Measurements from ENCODE around the gene BLTP3B. TPM values are rescaled to one million over a fixed set of nuclear protein-coding genes. Genes with fewer than 3 reads are reported as not detected.

The BLTP3B gene
- total and polyA plus RNA-seq, 2 of the 13 experiments (the other 11 are each of a cell fraction or from before 2014, with no cell fraction given): 15.6 to 24.4 TPM

DNA sequence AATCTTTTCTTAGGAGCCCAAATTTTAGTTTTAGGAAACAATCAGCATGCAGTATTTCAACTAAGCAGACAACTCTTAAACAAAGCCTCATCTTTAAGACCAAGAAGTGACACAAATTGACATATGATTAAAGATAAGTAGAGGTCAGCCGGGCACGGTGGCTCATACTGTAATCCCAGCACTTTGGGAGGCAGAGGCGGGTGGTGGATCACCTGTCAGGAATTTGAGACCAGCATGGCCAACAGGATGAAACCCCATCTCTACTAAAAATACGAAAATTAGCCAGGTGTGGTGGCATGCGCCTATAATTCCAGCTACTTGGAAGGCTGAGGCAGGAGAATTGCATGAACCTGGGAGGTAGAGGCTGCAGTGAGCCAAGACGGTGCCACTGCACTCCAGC lies 35.8 kb downstream of the BLTP3B start:
- Histone ChIP-seq H4K20me1 (ENCODE audit: insufficient read depth, low read length) (no peaks in the 10 kb centered on the region), H3K4me2 (ENCODE audit: low read depth, low read length) (no peak overlapping the region), H3K27me3 (ENCODE audit: control insufficient read depth in 1 of 2, insufficient read depth in 2 of 2, low read length in 2 of 2) (no peaks in the 10 kb centered on the region), H2AFZ (ENCODE audit: low read length) (no peak overlapping the region), H3K27ac (ENCODE audit: extremely low read length, insufficient read depth, low read length) (no peak overlapping the region), H3K9ac (ENCODE audit: insufficient read depth, low read depth, low read length) (no peak overlapping the region), H3K4me3 (replicated peaks in 1 of 3; ENCODE audit: insufficient read depth in 1 of 3, low read depth in 2 of 3, low read length in 3 of 3) (no peak overlapping the region), H3K79me2 (ENCODE audit: insufficient read depth, low read length) (peaks cover 17% of the 10 kb centered on the region), H3K9me3 (ENCODE audit: low read length) (no peaks in the 10 kb centered on the region), H3K36me3 (replicated peaks in 1 of 2; ENCODE audit: control insufficient read depth in 1 of 2, insufficient read depth in 2 of 2, low read length in 2 of 2) (peaks cover 2 to 9% of the 10 kb centered on the region in 2 experiments; a peak in 2 of 5 replicates), H3K4me1 (ENCODE audit: insufficient read depth, low read length) (no peaks in the 10 kb centered on the region)
- intact Hi-C loops (cut with micrococcal nuclease; ENCODE audit: unreplicated experiment) (no loop called here), in situ Hi-C loops (cut with HindIII; ENCODE audit: extremely low pct_ligation_motif_present, low pct_unique_long_range_greater_than_20kb) (no loop called here)
- DNase-seq (ENCODE audit: low spot score) (no peak), ATAC-seq (no peak), FAIRE-seq (no peak)
- POLR2A ChIA-PET: no interaction called here
- 96% methylated on average over 6 of the region's 6 CpGs for WGBS (ENCODE audit: low lambda C conversion rate)
- TF ChIP-seq ZSCAN21 (CRISPR knock-in tag; IDR thresholded peaks at IDR 0.05; ENCODE audit: borderline replicate concordance): no peak
- TF ChIP-seq SSRP1 (CRISPR knock-in tag; IDR thresholded peaks at IDR 0.05): no peak
- no peak for TF ChIP-seq ZBTB8A (CRISPR knock-in tag; IDR thresholded peaks at IDR 0.05; ENCODE audit: borderline replicate concordance, low read depth)
- TF ChIP-seq, protein P1, sequence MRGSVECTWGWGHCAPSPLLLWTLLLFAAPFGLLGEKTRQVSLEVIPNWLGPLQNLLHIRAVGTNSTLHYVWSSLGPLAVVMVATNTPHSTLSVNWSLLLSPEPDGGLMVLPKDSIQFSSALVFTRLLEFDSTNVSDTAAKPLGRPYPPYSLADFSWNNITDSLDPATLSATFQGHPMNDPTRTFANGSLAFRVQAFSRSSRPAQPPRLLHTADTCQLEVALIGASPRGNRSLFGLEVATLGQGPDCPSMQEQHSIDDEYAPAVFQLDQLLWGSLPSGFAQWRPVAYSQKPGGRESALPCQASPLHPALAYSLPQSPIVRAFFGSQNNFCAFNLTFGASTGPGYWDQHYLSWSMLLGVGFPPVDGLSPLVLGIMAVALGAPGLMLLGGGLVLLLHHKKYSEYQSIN (CRISPR knock-in tag; IDR thresholded peaks at IDR 0.05; ENCODE audit: borderline replicate concordance): no peak
- no peak for TF ChIP-seq ZNF563 (CRISPR knock-in tag; IDR thresholded peaks at IDR 0.05)
- no peak for TF ChIP-seq ZBTB21 (CRISPR knock-in tag; IDR thresholded peaks at IDR 0.05)
- TF ChIP-seq ZNF773 (CRISPR knock-in tag; IDR thresholded peaks at IDR 0.05; ENCODE audit: borderline replicate concordance): no peak
- no peak for TF ChIP-seq KLF15 (CRISPR knock-in tag; IDR thresholded peaks at IDR 0.05; ENCODE audit: borderline replicate concordance)
- TF ChIP-seq CREB1 (IDR thresholded peaks at IDR 0.05): no peak
- TF ChIP-seq CREB1 (CRISPR knock-in tag; IDR thresholded peaks at IDR 0.05): no peak
- CTCF ChIA-PET (ENCODE audit: low intra/inter-chr PET ratio, low total read pairs): no interaction called here
- BruUV-seq (replicated peaks): no TSS peak

Measured in HepG2 (cell line).